Choroid plexus epithelial cell (primary cell): ENCODE results near the gene MAF.

ENCODE experiments used
- DNase-seq: peaks from one replicate; pipeline ENCODE4 v3.0.0-alpha.2; 2010; ENCODE audit warnings: low read depth
- H3K4me3 ChIP-seq: 2 replicates; pipeline ENCODE4 v1.5.1; 2011; ENCODE audit warnings: low read depth, mild to moderate bottlenecking, control low read depth, low read length, moderate library complexity
- CTCF ChIP-seq: conservative IDR thresholded peaks from 2 replicates; pipeline ENCODE4 v1.5.1; 2011; ENCODE audit warnings: low read depth, mild to moderate bottlenecking, control low read depth, inconsistent platforms, low read length, moderate library complexity

The MAF gene

DNA sequence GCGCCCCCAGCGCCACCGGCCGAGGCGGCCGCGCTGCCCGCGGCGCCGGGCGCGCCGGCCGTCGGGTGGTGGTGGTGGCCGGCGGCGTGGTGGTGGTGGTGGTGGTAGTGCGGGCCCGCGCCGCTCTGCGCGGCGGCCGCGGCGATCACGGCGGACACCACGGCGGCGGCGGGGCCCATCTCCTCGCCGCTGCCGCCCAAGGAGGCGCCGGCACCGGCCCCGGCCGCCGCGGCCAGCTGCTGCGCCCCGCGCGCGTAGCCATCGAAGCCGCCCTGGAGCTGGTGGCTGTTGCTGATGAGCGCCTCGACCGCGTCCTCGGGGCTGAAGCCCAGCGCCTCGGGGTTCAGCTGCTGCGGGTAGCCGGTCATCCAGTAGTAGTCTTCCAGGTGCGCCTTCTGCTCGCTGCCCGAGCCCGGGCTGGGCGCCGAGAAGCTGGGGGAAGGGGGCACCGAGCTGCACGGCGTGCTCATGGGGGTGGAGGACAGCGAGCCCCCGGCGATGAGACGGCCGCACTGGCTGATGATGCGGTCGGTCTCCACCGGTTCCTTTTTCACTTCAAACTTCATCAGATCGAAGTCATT lies 1.2 kb downstream of the MAF start:
- H3K4me3 ChIP-seq = peak overlapping the region; percentile 68
- TF ChIP-seq CTCF = no peak
- DNase-seq = peak; percentile 17

DNA sequence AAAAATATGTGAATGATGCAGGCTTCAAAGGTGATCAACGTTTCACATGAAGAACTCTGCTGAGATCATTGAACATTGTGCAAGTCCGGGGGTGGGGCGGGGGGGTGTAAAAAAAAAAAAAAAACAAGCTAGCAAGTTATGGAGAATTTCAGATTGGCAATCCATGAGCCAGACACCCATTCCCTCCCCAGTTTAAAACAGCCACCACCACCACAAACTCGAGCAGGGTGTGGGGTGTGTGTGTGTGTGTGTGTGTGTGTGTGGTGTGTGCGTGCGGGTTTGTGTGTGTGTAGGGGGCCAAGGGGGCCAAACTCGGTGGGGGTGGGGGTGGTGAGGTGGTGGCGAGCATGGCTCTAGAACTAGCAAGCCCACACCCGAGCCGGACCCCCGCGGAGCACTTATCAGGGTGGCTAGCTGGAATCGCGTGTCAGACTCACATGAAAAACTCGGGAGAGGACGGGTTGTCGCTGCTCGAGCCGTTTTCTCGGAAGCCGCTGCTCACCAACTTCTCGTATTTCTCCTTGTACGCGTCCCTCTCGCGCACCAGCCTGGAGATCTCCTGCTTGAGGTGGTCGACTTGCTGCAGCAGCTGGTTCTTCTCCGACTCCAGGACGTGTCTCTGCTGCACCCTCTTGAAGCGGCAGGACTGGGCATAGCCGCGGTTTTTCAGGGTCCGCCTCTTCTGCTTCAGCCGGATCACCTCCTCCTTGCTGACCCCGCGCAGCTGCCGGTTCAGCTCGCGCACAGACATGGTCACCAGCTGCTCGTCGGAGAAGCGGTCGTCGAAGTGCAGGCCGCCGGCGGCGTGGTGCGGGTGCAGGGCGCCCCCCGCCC lies 2.0 kb downstream of the MAF start:
- DNase-seq = peak; percentile 54
- H3K4me3 ChIP-seq = peak overlapping the region; percentile 65
- peak; percentile 26 for TF ChIP-seq CTCF

- no peak for TF ChIP-seq CTCF
- no peak for DNase-seq
- H3K4me3 ChIP-seq = peak overlapping the region; percentile 65
Observed at GRCh38 chr16:79598063-79598347, 2.5 kb downstream of the MAF start.

DNA sequence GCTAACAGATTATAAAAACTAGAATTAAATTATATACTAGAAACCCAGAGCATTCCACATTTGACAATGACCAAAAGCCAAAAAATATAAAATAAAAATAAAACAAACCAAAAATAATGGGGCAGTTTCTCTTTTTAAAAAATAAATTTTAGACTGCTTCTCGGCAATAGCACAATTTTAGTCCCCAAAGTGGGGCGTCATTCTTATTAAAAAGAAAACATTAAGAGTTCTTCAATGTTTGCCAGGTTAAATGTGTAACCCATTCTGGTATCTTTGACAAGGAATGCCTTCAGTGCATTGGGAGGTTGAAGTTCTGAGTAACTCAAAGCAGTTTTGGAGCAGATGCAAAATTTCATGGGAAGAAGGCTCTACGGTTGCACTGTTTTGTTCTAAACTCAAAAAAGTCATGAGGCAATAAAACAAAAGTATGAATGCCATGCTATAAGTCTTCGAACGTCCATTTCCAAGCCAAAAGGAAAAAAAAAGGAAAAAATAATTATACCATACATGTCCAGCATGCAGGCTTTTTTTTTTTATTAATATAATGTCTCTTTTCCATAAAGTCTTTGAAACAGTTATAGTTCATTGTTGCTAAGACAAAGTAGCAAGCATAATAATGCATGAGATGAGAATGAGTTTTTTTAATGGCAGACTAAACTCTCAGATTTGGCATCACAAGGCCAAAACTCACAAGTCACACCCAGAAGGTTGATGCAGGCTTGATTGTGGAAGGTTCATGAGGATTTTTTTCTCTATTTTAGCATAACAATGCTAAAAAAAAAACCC lies 3.1 kb downstream of the MAF start:
- TF ChIP-seq CTCF = no peak
- no peak for DNase-seq
- peak overlapping the region; percentile 65 for H3K4me3 ChIP-seq

DNA sequence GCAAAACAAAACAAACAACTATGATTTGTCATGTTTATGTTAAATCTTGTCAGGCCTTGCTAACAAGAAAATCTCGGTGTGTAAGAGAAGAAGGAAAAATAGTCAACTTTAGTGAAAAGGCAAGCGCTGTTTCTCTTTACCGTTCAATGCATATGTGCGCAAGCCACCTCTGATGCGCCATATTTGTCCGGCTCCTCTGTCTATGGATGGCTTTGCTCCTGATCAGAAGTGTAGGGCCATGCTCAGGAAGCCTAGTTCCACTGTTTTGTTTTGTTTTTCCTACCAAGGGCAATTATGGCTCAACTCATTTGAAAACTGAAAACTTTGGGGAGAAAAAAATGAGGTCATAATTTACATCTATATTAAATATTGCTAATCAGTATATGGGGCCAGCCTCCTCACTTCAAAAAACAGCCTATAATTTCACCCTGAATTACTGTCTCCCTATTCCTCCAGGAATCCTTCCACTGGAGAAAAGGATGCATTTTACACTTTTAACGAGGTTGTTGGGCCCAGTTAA lies 4.5 kb downstream of the MAF start:
- TF ChIP-seq CTCF = no peak
- no peak for DNase-seq
- peak overlapping the region; percentile 6 for H3K4me3 ChIP-seq

- H3K4me3 ChIP-seq = no peak overlapping the region
- no peak for TF ChIP-seq CTCF
- DNase-seq = no peak
Observed at GRCh38 chr16:79595231-79595641, 5.3 kb downstream of the MAF start.
